Measurements from ENCODE around the gene TST. TPM values are rescaled to one million over a fixed set of nuclear protein-coding genes. Genes with fewer than 3 reads are reported as not detected.

Gene TST
- total RNA-seq, 4 donors from 2014 or later, result 42.2 to 66.5 (median 51.9) TPM

DNA sequence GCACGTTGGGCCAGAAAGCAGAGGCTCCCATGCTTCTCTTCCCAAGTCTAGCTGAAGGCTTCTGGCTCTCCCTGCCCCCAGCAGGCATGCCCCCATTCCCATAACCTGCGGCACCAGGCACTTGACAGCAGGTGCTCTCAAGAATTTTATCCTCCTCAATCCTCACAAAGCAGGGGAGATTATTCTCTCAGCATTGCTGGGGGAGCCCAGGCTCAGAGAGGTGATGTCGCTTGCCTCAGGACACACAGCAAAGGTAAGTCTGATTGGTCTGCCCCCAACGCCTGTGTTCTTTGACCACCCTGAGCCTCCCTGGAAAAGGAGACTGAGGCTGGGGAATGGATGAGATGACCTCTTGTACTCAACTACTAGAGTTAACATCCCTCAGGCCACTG lies 4.8 kb downstream of the TST start:
- no peaks in the 10 kb centered on the region for H3K27me3 ChIP-seq
- in situ Hi-C loops (cut with MboI; ENCODE audit: low sequenced_read_pairs in 4 of 4), result no loop called here
- no peaks in the 10 kb centered on the region for H3K9me3 ChIP-seq
- no peak overlapping the region for H3K4me3 ChIP-seq
- no peak overlapping the region for H3K27ac ChIP-seq
- no peak for ATAC-seq
- TF ChIP-seq, protein P1, sequence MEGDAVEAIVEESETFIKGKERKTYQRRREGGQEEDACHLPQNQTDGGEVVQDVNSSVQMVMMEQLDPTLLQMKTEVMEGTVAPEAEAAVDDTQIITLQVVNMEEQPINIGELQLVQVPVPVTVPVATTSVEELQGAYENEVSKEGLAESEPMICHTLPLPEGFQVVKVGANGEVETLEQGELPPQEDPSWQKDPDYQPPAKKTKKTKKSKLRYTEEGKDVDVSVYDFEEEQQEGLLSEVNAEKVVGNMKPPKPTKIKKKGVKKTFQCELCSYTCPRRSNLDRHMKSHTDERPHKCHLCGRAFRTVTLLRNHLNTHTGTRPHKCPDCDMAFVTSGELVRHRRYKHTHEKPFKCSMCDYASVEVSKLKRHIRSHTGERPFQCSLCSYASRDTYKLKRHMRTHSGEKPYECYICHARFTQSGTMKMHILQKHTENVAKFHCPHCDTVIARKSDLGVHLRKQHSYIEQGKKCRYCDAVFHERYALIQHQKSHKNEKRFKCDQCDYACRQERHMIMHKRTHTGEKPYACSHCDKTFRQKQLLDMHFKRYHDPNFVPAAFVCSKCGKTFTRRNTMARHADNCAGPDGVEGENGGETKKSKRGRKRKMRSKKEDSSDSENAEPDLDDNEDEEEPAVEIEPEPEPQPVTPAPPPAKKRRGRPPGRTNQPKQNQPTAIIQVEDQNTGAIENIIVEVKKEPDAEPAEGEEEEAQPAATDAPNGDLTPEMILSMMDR (IDR thresholded peaks at IDR 0.05 in 4 of 5, conservative IDR thresholded peaks at IDR 0.05 in 1 of 5), result no peak
- no peak for TF ChIP-seq POLR2A (IDR thresholded peaks at IDR 0.05)
- peaks cover 28 to 32% of the 10 kb centered on the region in 2 donors for H3K4me1 ChIP-seq
- DNase-seq, result no peak
- intact Hi-C loops (cut with DNase I; ENCODE audit: low total_unique reads), result no loop called here
- H3K36me3 ChIP-seq, result no peaks in the 10 kb centered on the region

DNA sequence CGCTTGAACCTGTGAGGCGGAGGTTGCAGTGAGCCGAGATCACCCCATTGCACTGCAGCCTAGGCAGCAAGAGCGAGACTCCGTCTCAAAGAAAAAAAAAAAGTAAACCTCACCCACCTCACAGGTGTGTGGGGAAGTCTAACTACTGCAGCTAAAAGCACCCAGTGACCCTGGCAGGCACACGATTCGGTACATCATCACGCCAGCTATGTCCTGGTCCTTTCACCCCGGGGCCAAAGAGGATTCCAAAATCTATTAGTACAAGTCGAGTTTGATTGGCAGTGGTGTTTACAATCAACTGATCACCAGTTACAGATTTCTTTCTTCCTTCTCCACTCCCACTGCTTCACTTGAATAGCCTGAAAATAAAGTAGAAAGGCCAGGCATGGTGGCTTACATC lies 6.3 kb downstream of the TST start:
- intact Hi-C loops (cut with DNase I; ENCODE audit: low total_unique reads), result no loop called here
- Histone ChIP-seq H3K27ac (no peak overlapping the region), H3K27me3 (no peaks in the 10 kb centered on the region), H3K9me3 (no peaks in the 10 kb centered on the region), H3K4me3 (no peak overlapping the region), H3K36me3 (no peaks in the 10 kb centered on the region), H3K4me1 (peaks cover 22 to 25% of the 10 kb centered on the region in 2 donors)
- DNase-seq (no peak), ATAC-seq (no peak)
- TF ChIP-seq, protein P1 (IDR thresholded peaks at IDR 0.05 in 4 of 5, conservative IDR thresholded peaks at IDR 0.05 in 1 of 5), result no peak
- TF ChIP-seq POLR2A (IDR thresholded peaks at IDR 0.05), result no peak
- in situ Hi-C loops (cut with MboI; ENCODE audit: low sequenced_read_pairs in 4 of 4), result no loop called here

DNA sequence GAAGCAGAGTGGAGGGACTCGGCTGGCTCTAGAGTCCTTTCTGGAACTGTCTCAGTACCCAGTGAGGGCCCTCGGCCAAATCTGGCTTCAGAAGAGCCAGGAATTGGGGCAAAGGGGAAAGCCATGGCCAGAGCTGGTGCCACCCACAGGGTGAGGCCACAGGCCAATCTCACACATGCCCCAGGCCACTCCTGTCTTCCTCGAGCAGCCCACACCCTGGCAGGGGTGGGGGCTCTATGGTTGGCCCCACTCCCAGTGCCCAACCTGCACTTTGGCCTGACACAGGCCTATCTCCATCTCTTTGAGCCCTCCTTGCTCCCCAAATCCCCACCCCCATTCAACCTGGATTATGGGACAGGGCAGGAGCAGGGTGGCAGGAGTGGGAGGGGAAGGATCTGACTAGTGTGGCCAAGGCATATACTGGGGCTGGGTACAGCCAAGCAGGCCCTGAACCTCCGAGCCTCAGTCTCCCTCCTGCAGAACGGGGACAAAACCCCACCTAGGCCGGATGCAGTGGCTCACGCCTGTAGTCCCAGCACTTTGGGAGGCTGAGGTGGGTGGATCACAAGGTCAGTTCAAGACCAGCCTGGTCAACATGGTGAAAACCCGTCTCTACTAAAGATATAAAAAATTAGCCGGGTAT lies 6.9 kb downstream of the TST start:
- H3K4me3 ChIP-seq, result no peak overlapping the region
- DNase-seq (no peak), ATAC-seq (no peak)
- peaks cover 16 to 22% of the 10 kb centered on the region in 2 donors for H3K4me1 ChIP-seq
- in situ Hi-C loops (cut with MboI; ENCODE audit: low sequenced_read_pairs in 4 of 4), result no loop called here
- intact Hi-C loops (cut with DNase I; ENCODE audit: low total_unique reads), result no loop called here
- H3K9me3 ChIP-seq, result no peaks in the 10 kb centered on the region
- H3K27me3 ChIP-seq, result no peaks in the 10 kb centered on the region
- TF ChIP-seq POLR2A (IDR thresholded peaks at IDR 0.05), result no peak
- TF ChIP-seq, protein P1 (IDR thresholded peaks at IDR 0.05 in 4 of 5, conservative IDR thresholded peaks at IDR 0.05 in 1 of 5), result no peak
- H3K27ac ChIP-seq, result no peak overlapping the region
- no peaks in the 10 kb centered on the region for H3K36me3 ChIP-seq

DNA sequence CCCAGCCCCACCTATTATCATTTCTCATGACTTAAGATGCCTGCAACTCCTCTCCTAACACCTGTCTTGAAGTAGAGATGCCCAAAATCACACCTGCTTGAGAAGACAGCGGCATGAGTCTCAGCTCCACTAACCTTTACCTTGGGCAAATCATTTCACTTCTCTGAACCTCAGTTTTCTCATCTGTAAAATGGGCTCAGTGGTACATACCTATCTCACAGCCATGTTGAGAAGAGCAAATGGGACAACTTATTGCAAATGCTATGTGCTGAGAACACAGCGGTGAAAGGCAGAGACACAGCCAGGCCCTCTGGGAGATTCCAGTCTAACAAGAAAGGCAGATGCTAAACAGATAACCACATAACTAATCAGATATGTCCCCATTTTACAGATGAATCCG lies 7.8 kb downstream of the TST start:
- ATAC-seq (no peak), DNase-seq (no peak)
- TF ChIP-seq, protein P1 (IDR thresholded peaks at IDR 0.05 in 4 of 5, conservative IDR thresholded peaks at IDR 0.05 in 1 of 5), result no peak
- no peak for TF ChIP-seq POLR2A (IDR thresholded peaks at IDR 0.05)
- H3K9me3 ChIP-seq, result no peaks in the 10 kb centered on the region
- H3K4me3 ChIP-seq, result no peak overlapping the region
- in situ Hi-C loops (cut with MboI; ENCODE audit: low sequenced_read_pairs in 4 of 4) (no loop called here), intact Hi-C loops (cut with DNase I; ENCODE audit: low total_unique reads) (no loop called here)
- H3K36me3 ChIP-seq, result no peaks in the 10 kb centered on the region
- H3K4me1 ChIP-seq, result peaks cover 13 to 14% of the 10 kb centered on the region in 2 donors
- H3K27ac ChIP-seq, result no peak overlapping the region
- H3K27me3 ChIP-seq, result no peaks in the 10 kb centered on the region

DNA sequence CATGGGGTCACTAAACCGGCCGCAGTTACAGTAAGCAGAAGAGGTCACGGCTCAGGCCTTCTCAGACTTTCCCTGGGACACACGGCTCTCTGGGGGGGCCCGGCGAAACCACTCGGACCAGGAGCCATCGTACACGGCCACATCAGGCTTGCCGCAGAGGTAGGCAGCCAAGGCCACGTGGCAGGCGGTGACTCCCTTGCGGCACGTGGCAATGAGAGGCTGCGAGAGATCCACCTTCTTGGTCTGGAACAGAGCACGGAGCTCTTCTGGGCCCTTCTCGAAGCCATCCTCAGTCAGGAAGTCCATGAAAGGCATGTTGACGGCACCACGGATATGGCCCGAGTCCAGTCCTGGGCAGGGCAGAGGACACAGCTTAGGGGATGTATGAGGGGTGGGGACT lies 8.3 kb downstream of the TST start:
- ATAC-seq, result no peak
- TF ChIP-seq, protein P1 (IDR thresholded peaks at IDR 0.05 in 4 of 5, conservative IDR thresholded peaks at IDR 0.05 in 1 of 5), result no peak
- no peak for TF ChIP-seq POLR2A (IDR thresholded peaks at IDR 0.05)
- no peak overlapping the region for H3K4me3 ChIP-seq
- H3K27ac ChIP-seq, result no peak overlapping the region
- H3K9me3 ChIP-seq, result no peaks in the 10 kb centered on the region
- in situ Hi-C loops (cut with MboI; ENCODE audit: low sequenced_read_pairs in 4 of 4) (no loop called here), intact Hi-C loops (cut with DNase I; ENCODE audit: low total_unique reads) (no loop called here)
- H3K4me1 ChIP-seq, result peaks cover 12 to 14% of the 10 kb centered on the region in 2 donors
- H3K27me3 ChIP-seq, result no peaks in the 10 kb centered on the region
- no peak for DNase-seq
- no peaks in the 10 kb centered on the region for H3K36me3 ChIP-seq

All from gastrocnemius medialis (tissue), 4 donors.